ENCODE data around the gene CHRNA7. TPM values are rescaled to one million over a fixed set of nuclear protein-coding genes. Genes with fewer than 3 reads are reported as not detected.

The CHRNA7 gene
- total RNA-seq, 1 experiment from 2014 or later, result 7.8 TPM

- ChIA-PET CTCF (interaction anchor here (1.8 to 2.1 kb wide), 2 partner anchors 95 to 147 kb away, joined by 6 to 13 read pairs; partner anchors contain the start of gene CHRNA7), POLR2A (no interaction called here)
- no peaks in the 10 kb centered on the region for H3K27me3 Mint-ChIP-seq (ENCODE audit: low read depth)
- DNase-seq (ENCODE audit: low spot score) (no peak), ATAC-seq (no peak)
- H3K27ac Mint-ChIP-seq, result no peak overlapping the region
- no peak overlapping the region for H3K4me3 Mint-ChIP-seq
- H3K9me3 Mint-ChIP-seq, result no peaks in the 10 kb centered on the region
- H3K4me1 Mint-ChIP-seq, result peaks cover 21% of the 10 kb centered on the region
- TF ChIP-seq FOXP4 (CRISPR knock-in tag; IDR thresholded peaks at IDR 0.05), result no peak
- no peak for TF ChIP-seq SP1 (CRISPR knock-in tag; conservative IDR thresholded peaks at IDR 0.05)
- no peak for TF ChIP-seq IRF1 (CRISPR knock-in tag; IDR thresholded peaks at IDR 0.05)
- no peak for TF ChIP-seq ZNF671 (CRISPR knock-in tag; IDR thresholded peaks at IDR 0.05)
- TF ChIP-seq ZNF512 (CRISPR knock-in tag; IDR thresholded peaks at IDR 0.05; ENCODE audit: borderline replicate concordance), result no peak
- no peak for TF ChIP-seq ZNF317 (CRISPR knock-in tag; IDR thresholded peaks at IDR 0.05; ENCODE audit: borderline replicate concordance, low read depth)
- TF ChIP-seq CREM (CRISPR knock-in tag; IDR thresholded peaks at IDR 0.05), result no peak
- no peak for TF ChIP-seq SMAD4 (CRISPR knock-in tag; IDR thresholded peaks at IDR 0.05)
- no peak for TF ChIP-seq ZNF138 (CRISPR knock-in tag; conservative IDR thresholded peaks at IDR 0.05)
- no peak for TF ChIP-seq MYBL2 (CRISPR knock-in tag; IDR thresholded peaks at IDR 0.05)
- no peak for TF ChIP-seq E2F4 (CRISPR knock-in tag; IDR thresholded peaks at IDR 0.05; ENCODE audit: borderline replicate concordance, low read depth)
- TF ChIP-seq RORB (CRISPR knock-in tag; IDR thresholded peaks at IDR 0.05), result no peak
- TF ChIP-seq ZBTB21 (CRISPR knock-in tag; IDR thresholded peaks at IDR 0.05; ENCODE audit: borderline replicate concordance), result no peak
- no peak for TF ChIP-seq MXD4 (CRISPR knock-in tag; IDR thresholded peaks at IDR 0.05; ENCODE audit: borderline replicate concordance)
- no peak for TF ChIP-seq ZNF396 (CRISPR knock-in tag; IDR thresholded peaks at IDR 0.05; ENCODE audit: borderline replicate concordance)
- no peak for TF ChIP-seq OVOL2 (CRISPR knock-in tag; IDR thresholded peaks at IDR 0.05; ENCODE audit: borderline replicate concordance)
- TF ChIP-seq CTCF (IDR thresholded peaks at IDR 0.05), result no peak
- no peak for TF ChIP-seq STAT6 (CRISPR knock-in tag; conservative IDR thresholded peaks at IDR 0.05; ENCODE audit: low read depth)
- no peaks in the 10 kb centered on the region for H3K36me3 Mint-ChIP-seq
Observed at GRCh38 chr15:32124726-32125125, 94.4 kb downstream of the CHRNA7 start.
